ENCODE results near the gene ZNF784.

Gene ZNF784

GRCh38 chr19:55609326-55609725, 15.0 kb downstream of the ZNF784 start:
- TF ChIP-seq CTCF (conservative IDR thresholded peaks at IDR 0.05; ENCODE audit: low read depth): no peak
- CTCF ChIA-PET: no interaction called here
- no peak overlapping the region for H3K27ac ChIP-seq
- DNase-seq (ENCODE audit: low spot score): no peak
- POLR2A ChIA-PET (ENCODE audit: low non-redundant PET): no interaction called here

- no peak for TF ChIP-seq CTCF (conservative IDR thresholded peaks at IDR 0.05; ENCODE audit: low read depth)
- ChIA-PET POLR2A (ENCODE audit: low non-redundant PET) (interaction anchor here (0.6 kb wide), 1 partner anchor 32 kb away, joined by 10 read pairs; no protein-coding TSS in a partner anchor), CTCF (interaction anchor here (0.6 to 1.5 kb wide), 15 partner anchors 10 to 1252 kb away, joined by 3 to 5 read pairs (median 3); no protein-coding TSS in a partner anchor)
- DNase-seq (ENCODE audit: low spot score): no peak
- H3K27ac ChIP-seq: peak overlapping the region; percentile 98
Measured at GRCh38 chr19:55606817-55607216, 17.5 kb downstream of the ZNF784 start.

GRCh38 chr19:55606471-55606787, 17.9 kb downstream of the ZNF784 start:
- H3K27ac ChIP-seq: peak overlapping the region; percentile 98
- DNase-seq (ENCODE audit: low spot score): no peak
- no peak for TF ChIP-seq CTCF (conservative IDR thresholded peaks at IDR 0.05; ENCODE audit: low read depth)
- POLR2A ChIA-PET (ENCODE audit: low non-redundant PET): interaction anchor here (0.6 kb wide), 1 partner anchor 33 kb away, joined by 10 read pairs; no protein-coding TSS in a partner anchor
- CTCF ChIA-PET: interaction anchor here (0.5 to 1.5 kb wide), 16 partner anchors 11 to 1252 kb away, joined by 3 to 5 read pairs (median 3); partner anchors contain the start of gene ZNF784

DNA sequence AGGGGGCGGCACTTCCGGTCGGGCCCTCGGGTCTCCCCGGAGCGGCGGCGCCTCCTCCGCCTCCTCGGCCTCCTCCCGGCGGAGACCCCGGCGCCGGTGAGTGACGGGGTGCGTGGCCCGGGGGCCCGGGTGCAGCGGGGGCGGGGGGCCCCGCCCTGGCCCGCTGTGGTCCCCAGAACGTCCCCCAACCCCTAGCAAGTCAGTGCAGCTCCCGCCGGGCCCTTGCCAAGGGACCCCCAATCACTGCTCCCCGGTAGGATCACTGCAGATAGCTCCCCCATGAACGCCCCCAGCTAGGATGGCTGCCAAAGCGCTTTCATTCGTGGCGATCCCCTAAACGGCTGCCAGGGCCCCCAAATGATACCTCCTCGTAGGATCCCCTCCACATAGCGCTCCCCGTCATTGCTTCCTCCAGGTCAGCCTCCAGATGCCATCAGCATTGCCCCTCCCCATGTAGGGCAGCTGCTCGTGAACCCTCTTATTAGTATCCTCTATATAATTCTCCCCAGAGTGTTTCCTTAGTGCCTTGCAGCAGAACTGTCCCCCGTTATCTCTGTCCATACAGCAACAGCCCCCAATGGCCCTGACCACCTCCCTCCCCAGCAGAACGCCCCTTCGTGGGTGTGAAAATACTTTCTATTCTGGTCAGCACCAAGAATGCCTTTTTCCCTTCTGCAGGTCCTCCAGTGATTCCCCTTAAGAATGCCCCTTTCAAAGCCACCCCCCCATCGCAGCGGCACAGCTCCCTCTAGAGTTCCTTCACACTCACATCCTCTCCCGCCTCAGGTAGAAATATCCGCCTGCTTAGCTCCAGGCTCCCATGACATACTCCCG, 18.5 kb downstream of the ZNF784 start, which contains the start of gene ZNF865:
ZNF865 (plus strand) TSS at position 11 of the 834 bp plus-strand sequence. CDS start 7,972 bp downstream, outside the sequence.
- ChIA-PET CTCF (interaction anchor here (0.5 to 1.5 kb wide), 18 partner anchors 11 to 1251 kb away, joined by 3 to 5 read pairs (median 3); partner anchors contain the start of gene ZNF784), POLR2A (ENCODE audit: low non-redundant PET) (interaction anchor here (0.6 to 1.0 kb wide), 3 partner anchors 19 to 254 kb away, joined by 3 to 10 read pairs (median 3); partner anchors contain the start of gene ZNF784)
- peak within 1 kb of the TSS; percentile 98 for H3K27ac ChIP-seq
- peak; percentile 86 for TF ChIP-seq CTCF (conservative IDR thresholded peaks at IDR 0.05; ENCODE audit: low read depth)
- DNase-seq (ENCODE audit: low spot score): peak; percentile 68

DNA sequence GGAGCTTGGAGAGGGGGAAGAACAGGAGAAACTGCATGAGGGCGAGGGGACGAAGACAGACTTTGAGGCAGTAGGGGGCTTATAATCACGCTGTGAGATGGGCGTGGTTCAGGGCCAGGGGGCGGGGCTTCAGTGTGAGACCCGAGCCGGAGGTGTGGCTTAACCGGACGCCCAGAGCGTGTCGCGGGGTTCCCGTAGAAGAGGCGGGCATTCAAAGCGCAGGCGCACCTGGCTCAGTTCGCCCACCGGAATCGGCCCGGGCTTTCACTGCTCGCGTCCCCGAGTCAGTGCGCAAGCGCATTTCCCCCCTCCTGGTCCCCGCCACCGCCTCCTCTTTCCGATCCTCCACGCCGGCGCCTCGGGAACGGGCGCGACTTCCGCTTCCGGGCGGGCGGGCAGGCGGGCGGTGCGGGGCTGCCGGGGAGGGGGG, 19.1 kb downstream of the ZNF784 start:
- no peak for TF ChIP-seq CTCF (conservative IDR thresholded peaks at IDR 0.05; ENCODE audit: low read depth)
- DNase-seq (ENCODE audit: low spot score): peak; percentile 93
- ChIA-PET POLR2A (ENCODE audit: low non-redundant PET) (interaction anchor here (0.5 to 1.0 kb wide), 3 partner anchors 20 to 307 kb away, joined by 3 to 4 read pairs (median 3); partner anchors contain the start of gene ZNF784), CTCF (interaction anchor here (0.6 to 1.5 kb wide), 4 partner anchors 22 to 85 kb away, joined by 3 to 4 read pairs (median 4); no protein-coding TSS in a partner anchor)
- H3K27ac ChIP-seq: peak overlapping the region; percentile 98

GRCh38 chr19:55603581-55604292, 20.6 kb downstream of the ZNF784 start:
- CTCF ChIA-PET: interaction anchor here (1.0 kb wide), 1 partner anchor 100 kb away, joined by 5 read pairs; no protein-coding TSS in a partner anchor
- peak overlapping the region; percentile 98 for H3K27ac ChIP-seq
- no peak for DNase-seq (ENCODE audit: low spot score)
- no peak for TF ChIP-seq CTCF (conservative IDR thresholded peaks at IDR 0.05; ENCODE audit: low read depth)
- POLR2A ChIA-PET (ENCODE audit: low non-redundant PET): no interaction called here
